ACHN (cell line): Measurements from ENCODE around the gene OBSL1.
A peak's percentile ranks its signal among the peaks of the same experiment; 100 is the strongest.

Source experiments
- DNase-seq: peaks from one replicate; pipeline ENCODE4 v3.0.0-alpha.2; 2015
- in situ Hi-C: cut with HindIII; loops from 2 replicates; pipeline ENCODE4 v1.10.0; 2017; ENCODE audit warnings: low sequenced_read_pairs, low pct_ligation_motif_present, low pct_unique_long_range_greater_than_20kb

The OBSL1 gene

GRCh38 chr2:219571311-219572236 is at the start of gene OBSL1:
OBSL1 (minus strand) TSS chr2:219571539; CDS start chr2:219571232, 307 bp downstream.
- DNase-seq, result peak; percentile 69
- in situ Hi-C loops, result no loop called here

GRCh38 chr2:219620546-219620945 is 49.2 kb upstream of the OBSL1 start:
- DNase-seq, result no peak
- in situ Hi-C loops, result no loop called here

GRCh38 chr2:219619235-219619634 is 47.9 kb upstream of the OBSL1 start:
- in situ Hi-C loops, result no loop called here
- DNase-seq, result no peak

- in situ Hi-C loops, result no loop called here
- DNase-seq, result no peak
Observed at GRCh38 chr2:219618733-219619122, 47.4 kb upstream of the OBSL1 start.

DNA sequence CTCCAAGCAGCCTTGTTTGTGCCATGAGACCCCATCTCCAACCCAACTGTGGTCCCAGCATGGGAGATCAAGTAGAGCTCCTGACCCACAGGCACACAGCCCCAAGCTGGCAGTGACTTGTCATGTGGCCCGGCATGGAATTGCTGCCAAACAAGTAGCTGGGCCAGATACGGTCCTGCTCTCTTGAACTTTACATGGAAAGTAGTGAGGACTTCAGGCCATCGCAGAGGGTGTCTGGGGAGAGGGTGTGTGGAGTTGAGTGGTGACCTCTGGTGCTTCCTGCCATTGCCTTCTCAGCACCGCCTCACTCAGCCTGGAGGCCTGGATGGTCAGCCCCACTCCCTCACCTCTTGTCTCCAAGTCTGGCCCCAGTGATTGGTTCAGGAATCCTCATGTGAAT is 45.2 kb upstream of the OBSL1 start:
- in situ Hi-C loops, result no loop called here
- DNase-seq, result no peak

GRCh38 chr2:219615894-219616293 is 44.6 kb upstream of the OBSL1 start:
- DNase-seq, result no peak

DNA sequence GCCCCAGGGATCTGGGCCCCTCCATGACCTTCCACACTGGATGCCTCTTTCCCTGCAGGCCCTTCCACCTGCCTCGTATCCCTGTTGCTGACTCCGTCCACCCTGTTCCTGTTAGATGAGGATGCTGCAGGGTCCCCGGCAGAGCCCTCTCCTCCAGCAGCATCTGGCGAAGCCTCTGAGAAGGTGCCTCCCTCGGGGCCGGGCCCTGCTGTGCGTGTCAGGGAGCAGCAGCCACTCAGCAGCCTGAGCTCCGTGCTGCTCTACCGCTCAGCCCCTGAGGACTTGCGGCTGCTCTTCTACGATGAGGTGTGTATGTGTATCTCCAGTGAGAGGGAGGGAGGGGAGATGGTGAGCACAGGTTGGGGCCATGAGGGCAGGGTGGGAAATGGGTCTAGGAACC is 43.7 kb upstream of the OBSL1 start:
- no peak for DNase-seq
- in situ Hi-C loops, result no loop called here

More at GRCh38 chr2:219615894-219616293, 44.6 kb upstream of the OBSL1 start:
- in situ Hi-C loops, result no loop called here

DNA sequence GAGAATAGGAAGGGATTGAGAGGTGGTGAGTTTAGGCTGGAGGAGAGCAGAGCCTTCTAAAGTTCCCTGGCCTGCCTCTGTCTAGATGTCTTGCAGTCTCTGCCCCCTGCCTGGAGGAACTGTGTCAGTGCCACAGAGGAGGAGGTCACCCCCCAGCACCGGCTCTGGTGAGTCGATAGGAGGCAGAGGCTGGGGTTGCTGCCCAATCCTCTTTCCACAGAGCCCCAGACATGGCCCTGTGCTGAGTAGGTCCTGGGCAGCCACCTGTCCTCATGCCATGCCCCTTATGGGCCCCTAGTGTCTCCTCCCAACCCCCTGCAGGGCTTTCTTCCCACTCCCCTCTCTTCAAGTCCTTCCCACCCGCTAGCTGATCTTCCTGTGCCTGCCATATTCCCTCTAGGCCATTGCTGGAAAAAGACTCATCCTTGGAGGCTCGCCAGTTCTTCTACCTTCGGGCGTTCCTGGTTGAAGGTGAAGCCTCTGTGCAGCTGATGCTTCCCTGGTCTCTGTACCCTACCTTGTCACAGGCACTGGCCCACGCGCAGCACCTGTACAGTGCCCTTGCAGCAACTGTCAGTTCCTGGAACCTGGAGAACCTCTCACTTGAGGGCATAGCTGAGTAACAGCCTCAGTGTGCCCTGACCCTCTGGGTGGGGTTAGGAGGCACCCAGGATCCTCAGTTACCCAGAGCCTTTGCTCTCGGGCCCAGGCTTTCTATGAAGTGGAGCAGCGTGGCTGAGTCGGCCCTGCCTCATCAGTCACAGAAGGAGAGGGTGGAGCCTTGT is 42.9 kb upstream of the OBSL1 start:
- in situ Hi-C loops, result no loop called here
- DNase-seq, result no peak

DNA sequence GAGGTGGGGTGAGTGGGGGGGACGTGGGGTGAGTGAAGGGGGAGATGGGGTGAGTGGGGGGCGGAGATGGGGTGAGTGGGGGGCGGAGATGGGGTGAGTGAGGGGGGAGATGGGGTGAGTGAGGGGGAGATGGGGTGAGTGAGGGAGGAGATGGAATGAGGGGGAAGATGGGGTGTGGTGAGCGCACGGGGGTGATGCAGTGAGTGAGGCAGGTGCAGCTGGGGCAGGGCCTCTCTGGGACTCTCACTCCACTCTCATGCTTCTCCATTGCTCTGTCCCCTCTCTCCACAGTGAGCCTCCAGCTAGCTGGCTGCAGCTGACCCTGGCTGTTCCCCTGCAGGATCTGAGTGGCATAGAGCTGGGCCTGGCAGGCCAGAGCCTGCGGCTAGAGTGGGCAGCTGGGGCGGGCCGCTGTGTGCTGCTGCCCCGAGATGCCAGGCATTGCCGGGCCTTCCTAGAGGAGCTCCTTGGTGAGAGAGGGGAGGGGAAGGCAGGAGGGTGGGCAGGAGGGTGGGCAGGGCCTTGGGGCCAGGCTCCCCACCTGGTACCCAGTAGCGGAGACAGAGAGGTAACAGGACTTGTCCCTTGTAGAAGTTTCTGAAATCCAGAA is 42.2 kb upstream of the OBSL1 start:
- DNase-seq, result no peak
- in situ Hi-C loops, result no loop called here

DNA sequence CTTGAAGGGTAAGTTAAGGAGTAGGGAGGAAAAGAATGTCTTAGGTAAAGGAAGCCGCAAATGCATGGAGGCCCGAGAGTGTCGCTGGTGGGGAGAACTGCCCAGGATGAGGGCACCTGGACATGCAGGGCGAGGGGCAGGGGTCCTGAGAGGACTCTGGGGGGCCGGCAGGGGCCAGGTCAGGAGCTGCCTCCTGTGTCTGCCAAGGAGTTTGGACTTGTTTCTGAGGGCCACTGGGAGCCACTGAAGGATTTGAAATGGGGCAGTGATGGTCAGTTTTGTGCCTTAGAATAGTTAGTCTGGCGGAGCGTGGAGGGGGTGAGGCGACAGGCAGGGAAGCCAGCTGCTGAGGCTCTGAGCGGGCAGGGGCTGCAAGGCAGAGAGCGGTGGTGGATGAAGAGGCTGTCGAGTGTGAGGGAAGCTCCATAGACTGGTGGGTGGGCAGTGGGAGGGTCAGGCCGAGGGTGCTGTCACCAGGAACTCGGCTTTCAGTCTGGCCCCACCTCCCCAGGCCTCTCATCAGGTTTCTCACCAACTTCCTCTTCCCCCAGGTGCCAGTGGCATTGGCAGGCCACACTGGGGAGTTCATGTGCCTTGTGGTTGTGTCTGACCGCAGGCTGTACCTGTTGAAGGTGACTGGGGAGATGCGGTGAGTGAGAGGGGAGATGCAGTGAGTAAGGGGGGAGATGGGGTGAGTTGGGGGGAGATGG is 41.4 kb upstream of the OBSL1 start:
- in situ Hi-C loops, result no loop called here

GRCh38 chr2:219611866-219612576 is 40.7 kb upstream of the OBSL1 start:
- in situ Hi-C loops, result no loop called here
- DNase-seq, result no peak

More for the DNA sequence above, 41.4 kb upstream of the OBSL1 start:
- DNase-seq, result no peak

- in situ Hi-C loops, result no loop called here
- DNase-seq, result no peak
Observed at GRCh38 chr2:219611306-219611705, 40.0 kb upstream of the OBSL1 start.

- DNase-seq, result no peak
- in situ Hi-C loops, result no loop called here
Observed at GRCh38 chr2:219609149-219609750, 37.9 kb upstream of the OBSL1 start.

- in situ Hi-C loops, result no loop called here
- no peak for DNase-seq
Observed at GRCh38 chr2:219608399-219608964, 37.1 kb upstream of the OBSL1 start.

DNA sequence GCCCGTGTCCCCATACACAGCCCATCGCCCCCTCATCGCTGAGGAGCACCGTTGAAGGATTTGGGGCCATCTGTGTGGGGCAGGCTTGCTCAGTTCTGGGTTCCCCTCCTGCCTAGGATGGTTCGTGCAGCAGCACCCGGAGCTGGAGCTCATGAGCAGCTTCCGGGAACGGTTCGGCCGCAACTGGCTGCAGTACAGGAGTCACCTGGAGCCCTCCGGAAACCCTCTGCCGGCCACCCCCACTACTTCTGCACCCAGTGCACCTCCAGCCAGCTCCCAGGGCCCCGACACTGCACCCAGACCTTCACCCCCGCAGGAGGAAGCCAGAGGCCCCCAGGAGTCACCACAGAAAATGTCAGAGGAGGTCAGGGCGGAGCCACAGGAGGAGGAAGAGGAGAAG is 36.6 kb upstream of the OBSL1 start:
- no peak for DNase-seq
- in situ Hi-C loops, result no loop called here

DNA sequence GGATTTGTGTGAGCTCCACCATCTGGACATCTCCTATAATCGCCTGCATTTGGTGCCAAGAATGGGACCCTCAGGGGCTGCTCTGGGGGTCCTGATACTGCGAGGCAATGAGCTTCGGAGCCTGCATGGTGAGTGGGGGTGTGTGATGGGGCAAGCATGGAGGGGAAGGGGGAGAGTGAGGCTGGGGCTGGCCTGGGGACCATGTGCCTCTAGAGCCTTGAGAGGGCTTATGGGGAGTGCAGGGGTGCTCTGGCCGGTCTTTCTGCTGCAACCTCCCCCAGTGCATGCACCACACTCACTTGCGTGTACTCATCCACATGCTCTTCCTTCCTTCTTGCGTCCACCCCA is 34.2 kb upstream of the OBSL1 start:
- in situ Hi-C loops, result no loop called here
- no peak for DNase-seq

DNA sequence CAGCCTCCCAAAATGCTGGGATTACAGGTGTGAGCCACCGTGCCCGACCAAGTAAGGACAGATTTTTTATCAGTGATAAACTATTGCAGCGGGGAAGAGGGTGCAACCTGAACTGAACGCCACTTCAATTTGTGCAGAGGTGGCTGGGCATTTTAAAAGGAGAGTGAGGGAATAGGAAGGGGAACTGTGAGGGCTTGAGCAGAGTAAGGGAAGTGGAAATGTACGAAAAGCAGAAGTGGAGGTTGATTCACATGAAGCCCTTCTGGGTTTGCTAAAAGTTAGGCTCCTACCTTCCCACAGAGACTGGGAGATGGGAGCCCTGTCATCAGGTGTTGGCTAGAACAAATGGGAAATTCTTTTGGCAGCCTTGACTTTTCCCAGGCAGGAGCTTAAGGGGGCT is 32.4 kb upstream of the OBSL1 start:
- in situ Hi-C loops, result no loop called here
- DNase-seq, result no peak
